ENCODE data around the gene B4GALT3.
A peak's percentile ranks its signal among the peaks of the same experiment; 100 is the strongest.

The B4GALT3 gene

GRCh38 chr1:161185282-161185682, 8.0 kb upstream of the B4GALT3 start:
- no peak for DNase-seq

GRCh38 chr1:161182214-161182613, 4.9 kb upstream of the B4GALT3 start:
- no peak for DNase-seq

GRCh38 chr1:161180639-161181038, 3.3 kb upstream of the B4GALT3 start:
- no peak for DNase-seq

GRCh38 chr1:161179698-161180097, 2.4 kb upstream of the B4GALT3 start:
- no peak for DNase-seq

- no peak for DNase-seq
Measured at GRCh38 chr1:161177936-161178244, 583 bp upstream of the B4GALT3 start.

- no peak for DNase-seq
Measured at GRCh38 chr1:161176468-161177111, 717 bp downstream of the B4GALT3 start.

- no peak for DNase-seq
Measured at GRCh38 chr1:161175771-161176453, 1.4 kb downstream of the B4GALT3 start.

GRCh38 chr1:161174911-161175310, 2.4 kb downstream of the B4GALT3 start:
- DNase-seq: no peak

- DNase-seq: no peak
Measured at GRCh38 chr1:161173711-161174110, 3.6 kb downstream of the B4GALT3 start.

- no peak for DNase-seq
Measured at GRCh38 chr1:161172776-161173376, 4.4 kb downstream of the B4GALT3 start.

GRCh38 chr1:161172349-161172748, 5.0 kb downstream of the B4GALT3 start:
- DNase-seq: no peak

GRCh38 chr1:161171696-161172095, 5.6 kb downstream of the B4GALT3 start:
- no peak for DNase-seq

- no peak for DNase-seq
Measured at GRCh38 chr1:161171191-161171590, 6.1 kb downstream of the B4GALT3 start.

- no peak for DNase-seq
Measured at GRCh38 chr1:161168906-161169305, 8.4 kb downstream of the B4GALT3 start.

GRCh38 chr1:161166669-161167548, 10.4 kb downstream of the B4GALT3 start:
- DNase-seq: no peak

- peak; percentile 85 for DNase-seq
Measured at GRCh38 chr1:161165742-161166668, 11.3 kb downstream of the B4GALT3 start, which contains the start of gene PPOX. Gene PPOX (plus strand): TSS chr1:161166426. CDS start chr1:161166848, 422 bp downstream.

- DNase-seq: no peak
Measured at GRCh38 chr1:161164901-161165610, 12.3 kb downstream of the B4GALT3 start.

- DNase-seq: no peak
Measured at GRCh38 chr1:161163793-161164192, 13.5 kb downstream of the B4GALT3 start.

GRCh38 chr1:161162806-161163205, 14.5 kb downstream of the B4GALT3 start:
- DNase-seq: no peak

GRCh38 chr1:161162052-161162451, 15.3 kb downstream of the B4GALT3 start:
- DNase-seq: no peak

GRCh38 chr1:161161652-161162051, 15.7 kb downstream of the B4GALT3 start:
- no peak for DNase-seq
